ENCODE results near the gene PIM2. TPM values are rescaled to one million over a fixed set of nuclear protein-coding genes. Genes with fewer than 3 reads are reported as not detected.

The PIM2 gene
- total and polyA plus RNA-seq, 9 of the 15 experiments (the other 6 are each of a cell fraction or from before 2014, with no cell fraction given) = 67.6 to 191 (median 108) TPM

DNA sequence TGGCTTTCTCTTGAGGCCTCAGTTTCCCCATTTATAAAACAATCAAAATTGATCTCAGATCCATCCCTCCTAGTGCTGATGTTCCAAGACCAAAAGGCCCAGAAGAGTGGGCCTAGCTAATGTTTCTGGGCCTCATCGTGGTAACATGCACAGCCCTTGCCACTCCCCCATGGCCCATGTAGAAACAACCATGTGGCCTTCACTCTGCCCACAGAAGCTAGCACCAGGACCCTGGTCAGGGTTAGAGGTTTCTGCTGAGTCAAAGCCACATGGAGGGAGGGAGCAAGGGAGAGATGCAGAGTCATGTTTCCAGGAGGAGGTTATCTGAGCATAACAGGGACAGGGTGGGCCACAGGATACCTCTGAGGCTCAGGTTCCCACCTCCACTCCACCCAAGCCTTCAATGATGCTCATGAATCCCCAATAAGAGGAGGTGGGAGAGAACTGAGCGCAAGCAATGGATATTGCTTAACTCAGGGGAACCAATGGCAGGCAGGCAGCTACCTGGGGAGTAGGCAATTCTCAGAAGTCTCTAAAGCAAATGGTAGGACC is 21.7 kb upstream of the PIM2 start (continued):
- TF ChIP-seq, protein P1, sequence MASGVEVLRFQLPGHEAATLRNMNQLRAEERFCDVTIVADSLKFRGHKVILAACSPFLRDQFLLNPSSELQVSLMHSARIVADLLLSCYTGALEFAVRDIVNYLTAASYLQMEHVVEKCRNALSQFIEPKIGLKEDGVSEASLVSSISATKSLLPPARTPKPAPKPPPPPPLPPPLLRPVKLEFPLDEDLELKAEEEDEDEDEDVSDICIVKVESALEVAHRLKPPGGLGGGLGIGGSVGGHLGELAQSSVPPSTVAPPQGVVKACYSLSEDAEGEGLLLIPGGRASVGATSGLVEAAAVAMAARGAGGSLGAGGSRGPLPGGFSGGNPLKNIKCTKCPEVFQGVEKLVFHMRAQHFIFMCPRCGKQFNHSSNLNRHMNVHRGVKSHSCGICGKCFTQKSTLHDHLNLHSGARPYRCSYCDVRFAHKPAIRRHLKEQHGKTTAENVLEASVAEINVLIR (CRISPR knock-in tag; IDR thresholded peaks at IDR 0.05) = peak; percentile 26; the same call in 1 of the 2 replicates
- TF ChIP-seq NCOA1 (IDR thresholded peaks at IDR 0.05; ENCODE audit: low read depth) (peak; percentile 56; the same call in 1 of the 2 replicates), MBD2 (IDR thresholded peaks at IDR 0.05; ENCODE audit: borderline replicate concordance, low read depth) (peak; percentile 22; the same call in 1 of the 2 replicates), ELF1 (tag; IDR thresholded peaks at IDR 0.05) (no peak), SMAD3 (CRISPR knock-in tag; conservative IDR thresholded peaks at IDR 0.05) (0 out of 2 replicates have a peak, but pooled peaks have one; percentile 47), TOE1 (IDR thresholded peaks at IDR 0.05; ENCODE audit: borderline replicate concordance) (0 out of 2 replicates have a peak, but pooled peaks have one; percentile 25), TOE1 (CRISPR knock-in tag; IDR thresholded peaks at IDR 0.05; ENCODE audit: borderline replicate concordance, low read depth) (no peak), KAT7 (CRISPR knock-in tag; IDR thresholded peaks at IDR 0.05; ENCODE audit: borderline replicate concordance) (peak; percentile 28; the same call in 1 of the 2 replicates), JUND (IDR thresholded peaks at IDR 0.05; ENCODE audit: borderline replicate concordance, low read depth, low read length) (peak; percentile 59), JUND (tag; IDR thresholded peaks at IDR 0.05; ENCODE audit: borderline replicate concordance, low read depth, low read length) (peak; percentile 70; the same call in 1 of the 3 replicates), THRAP3 (IDR thresholded peaks at IDR 0.05; ENCODE audit: borderline replicate concordance) (no peak), C11orf30 (IDR thresholded peaks at IDR 0.05; ENCODE audit: low read depth) (peak; percentile 98), ZNF165 (CRISPR knock-in tag; IDR thresholded peaks at IDR 0.05; ENCODE audit: borderline replicate concordance) (no peak), MECOM (CRISPR knock-in tag; IDR thresholded peaks at IDR 0.05) (peak; percentile 58; the same call in 1 of the 2 replicates), DMBX1 (CRISPR knock-in tag; IDR thresholded peaks at IDR 0.05; ENCODE audit: borderline replicate concordance) (peak; percentile 94), ZKSCAN1 (IDR thresholded peaks at IDR 0.05; ENCODE audit: low read depth, low read length) (no peak), MYNN (IDR thresholded peaks at IDR 0.05) (peak; percentile 63; the same call in 1 of the 2 replicates), MYNN (CRISPR knock-in tag; IDR thresholded peaks at IDR 0.05) (no peak)
- TF ChIP-seq, protein P2, sequence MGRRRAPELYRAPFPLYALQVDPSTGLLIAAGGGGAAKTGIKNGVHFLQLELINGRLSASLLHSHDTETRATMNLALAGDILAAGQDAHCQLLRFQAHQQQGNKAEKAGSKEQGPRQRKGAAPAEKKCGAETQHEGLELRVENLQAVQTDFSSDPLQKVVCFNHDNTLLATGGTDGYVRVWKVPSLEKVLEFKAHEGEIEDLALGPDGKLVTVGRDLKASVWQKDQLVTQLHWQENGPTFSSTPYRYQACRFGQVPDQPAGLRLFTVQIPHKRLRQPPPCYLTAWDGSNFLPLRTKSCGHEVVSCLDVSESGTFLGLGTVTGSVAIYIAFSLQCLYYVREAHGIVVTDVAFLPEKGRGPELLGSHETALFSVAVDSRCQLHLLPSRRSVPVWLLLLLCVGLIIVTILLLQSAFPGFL (CRISPR knock-in tag; IDR thresholded peaks at IDR 0.05) = no peak
- TF ChIP-seq, protein P3, sequence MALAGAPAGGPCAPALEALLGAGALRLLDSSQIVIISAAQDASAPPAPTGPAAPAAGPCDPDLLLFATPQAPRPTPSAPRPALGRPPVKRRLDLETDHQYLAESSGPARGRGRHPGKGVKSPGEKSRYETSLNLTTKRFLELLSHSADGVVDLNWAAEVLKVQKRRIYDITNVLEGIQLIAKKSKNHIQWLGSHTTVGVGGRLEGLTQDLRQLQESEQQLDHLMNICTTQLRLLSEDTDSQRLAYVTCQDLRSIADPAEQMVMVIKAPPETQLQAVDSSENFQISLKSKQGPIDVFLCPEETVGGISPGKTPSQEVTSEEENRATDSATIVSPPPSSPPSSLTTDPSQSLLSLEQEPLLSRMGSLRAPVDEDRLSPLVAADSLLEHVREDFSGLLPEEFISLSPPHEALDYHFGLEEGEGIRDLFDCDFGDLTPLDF (CRISPR knock-in tag; IDR thresholded peaks at IDR 0.05) = no peak
- TF ChIP-seq, protein P4, sequence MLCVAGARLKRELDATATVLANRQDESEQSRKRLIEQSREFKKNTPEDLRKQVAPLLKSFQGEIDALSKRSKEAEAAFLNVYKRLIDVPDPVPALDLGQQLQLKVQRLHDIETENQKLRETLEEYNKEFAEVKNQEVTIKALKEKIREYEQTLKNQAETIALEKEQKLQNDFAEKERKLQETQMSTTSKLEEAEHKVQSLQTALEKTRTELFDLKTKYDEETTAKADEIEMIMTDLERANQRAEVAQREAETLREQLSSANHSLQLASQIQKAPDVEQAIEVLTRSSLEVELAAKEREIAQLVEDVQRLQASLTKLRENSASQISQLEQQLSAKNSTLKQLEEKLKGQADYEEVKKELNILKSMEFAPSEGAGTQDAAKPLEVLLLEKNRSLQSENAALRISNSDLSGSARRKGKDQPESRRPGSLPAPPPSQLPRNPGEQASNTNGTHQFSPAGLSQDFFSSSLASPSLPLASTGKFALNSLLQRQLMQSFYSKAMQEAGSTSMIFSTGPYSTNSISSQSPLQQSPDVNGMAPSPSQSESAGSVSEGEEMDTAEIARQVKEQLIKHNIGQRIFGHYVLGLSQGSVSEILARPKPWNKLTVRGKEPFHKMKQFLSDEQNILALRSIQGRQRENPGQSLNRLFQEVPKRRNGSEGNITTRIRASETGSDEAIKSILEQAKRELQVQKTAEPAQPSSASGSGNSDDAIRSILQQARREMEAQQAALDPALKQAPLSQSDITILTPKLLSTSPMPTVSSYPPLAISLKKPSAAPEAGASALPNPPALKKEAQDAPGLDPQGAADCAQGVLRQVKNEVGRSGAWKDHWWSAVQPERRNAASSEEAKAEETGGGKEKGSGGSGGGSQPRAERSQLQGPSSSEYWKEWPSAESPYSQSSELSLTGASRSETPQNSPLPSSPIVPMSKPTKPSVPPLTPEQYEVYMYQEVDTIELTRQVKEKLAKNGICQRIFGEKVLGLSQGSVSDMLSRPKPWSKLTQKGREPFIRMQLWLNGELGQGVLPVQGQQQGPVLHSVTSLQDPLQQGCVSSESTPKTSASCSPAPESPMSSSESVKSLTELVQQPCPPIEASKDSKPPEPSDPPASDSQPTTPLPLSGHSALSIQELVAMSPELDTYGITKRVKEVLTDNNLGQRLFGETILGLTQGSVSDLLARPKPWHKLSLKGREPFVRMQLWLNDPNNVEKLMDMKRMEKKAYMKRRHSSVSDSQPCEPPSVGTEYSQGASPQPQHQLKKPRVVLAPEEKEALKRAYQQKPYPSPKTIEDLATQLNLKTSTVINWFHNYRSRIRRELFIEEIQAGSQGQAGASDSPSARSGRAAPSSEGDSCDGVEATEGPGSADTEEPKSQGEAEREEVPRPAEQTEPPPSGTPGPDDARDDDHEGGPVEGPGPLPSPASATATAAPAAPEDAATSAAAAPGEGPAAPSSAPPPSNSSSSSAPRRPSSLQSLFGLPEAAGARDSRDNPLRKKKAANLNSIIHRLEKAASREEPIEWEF (CRISPR knock-in tag; IDR thresholded peaks at IDR 0.05) = no peak

All from K562 (cell line).